Activated CD4-positive, alpha-beta T cell treated with anti-CD3 and anti-CD28 coated beads, Interleukin-2, amount 10 ng/mL, durations not matched to agents 7 days and 5 days (primary cell): ENCODE results near the gene OXGR1. TPM values are rescaled to one million over a fixed set of nuclear protein-coding genes. Genes with fewer than 3 reads are reported as not detected.

ENCODE experiments used
- CTCF ChIA-PET: fragments of 350-600 bp; sonication (Branson Sonifier 250); formaldehyde crosslinking; loops from one replicate; lab custom pipeline; 2021; ENCODE audit warnings: antibody characterized with exemption; lab: Charles Lee
- POLR2A ChIA-PET: fragments of 350-600 bp; sonication (Branson Sonifier 250); formaldehyde crosslinking; loops from one replicate; lab custom pipeline; 2021; ENCODE audit warnings: antibody characterized with exemption; lab: Charles Lee
- DNase-seq: peaks from one replicate; pipeline ENCODE4 v3.0.0-alpha.2; 2020
- H3K27ac Mint-ChIP-seq: one replicate; pipeline ENCODE4 v1.8.0; 2021; ENCODE audit warnings: mild to moderate bottlenecking, moderate library complexity, mixed read lengths
- H3K27me3 Mint-ChIP-seq: one replicate; pipeline ENCODE4 v1.8.0; 2021; ENCODE audit warnings: mixed read lengths
- H3K36me3 Mint-ChIP-seq: one replicate; pipeline ENCODE4 v1.8.0; 2021; ENCODE audit warnings: low read depth, mixed read lengths
- H3K4me1 Mint-ChIP-seq: one replicate; pipeline ENCODE4 v1.8.0; 2021; ENCODE audit warnings: mixed read lengths
- H3K4me3 Mint-ChIP-seq: one replicate; pipeline ENCODE4 v1.8.0; 2021; ENCODE audit warnings: mild to moderate bottlenecking, moderate library complexity, mixed read lengths
- H3K9me3 Mint-ChIP-seq: one replicate; pipeline ENCODE4 v1.8.0; 2021; ENCODE audit warnings: mixed read lengths
- total RNA-seq, 2 experiments: library from RNA; stranded (reverse); gene quantifications; one replicate each; pipeline ENCODE4 v1.2.3, GENCODE V29; 2021

OXGR1 gene
- total RNA-seq, 2 experiments from 2014 or later: not detected

DNA sequence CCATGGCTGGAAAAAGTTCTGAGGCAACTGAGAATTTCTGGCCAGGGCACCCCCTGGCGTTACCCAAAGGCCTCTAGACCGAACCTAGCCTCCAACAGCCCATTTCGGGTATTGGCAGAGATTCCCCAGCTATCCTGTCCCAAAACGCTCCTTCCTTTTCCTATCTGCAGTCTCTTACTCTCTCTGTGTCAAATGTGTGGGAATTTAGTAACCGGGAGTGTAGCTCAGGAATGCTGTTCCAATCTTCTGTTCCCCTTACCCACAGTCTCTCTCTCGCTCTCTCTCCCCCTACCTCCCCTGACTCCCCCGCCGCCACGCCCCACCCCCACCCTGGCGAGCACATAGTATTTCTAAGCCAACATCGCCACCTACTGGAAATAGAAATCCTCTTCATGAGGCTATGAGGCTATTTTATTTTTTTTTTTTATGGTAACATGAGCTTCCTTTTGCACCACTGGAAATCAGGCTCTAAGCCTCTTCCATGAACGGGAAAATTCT, 27.0 kb downstream of the OXGR1 start:
- ChIA-PET CTCF (no interaction called here), POLR2A (no interaction called here)
- DNase-seq: no peak
- no peak overlapping the region for H3K4me3 Mint-ChIP-seq
- no peak overlapping the region for H3K27ac Mint-ChIP-seq
- peaks cover 24% of the 10 kb centered on the region for H3K9me3 Mint-ChIP-seq
- no peaks in the 10 kb centered on the region for H3K27me3 Mint-ChIP-seq
- no peaks in the 10 kb centered on the region for H3K4me1 Mint-ChIP-seq
- no peaks in the 10 kb centered on the region for H3K36me3 Mint-ChIP-seq

- CTCF ChIA-PET: no interaction called here
These were observed 27.7 kb downstream of the OXGR1 start for GRCh38 chr13:96966415-96967102.

GRCh38 chr13:96963786-96964475, 30.3 kb downstream of the OXGR1 start:
- Mint-ChIP-seq H3K27ac (no peak overlapping the region), H3K36me3 (no peaks in the 10 kb centered on the region), H3K4me1 (no peaks in the 10 kb centered on the region), H3K4me3 (no peak overlapping the region), H3K9me3 (peaks cover 12% of the 10 kb centered on the region), H3K27me3 (no peaks in the 10 kb centered on the region)
- DNase-seq: no peak
- CTCF ChIA-PET: interaction anchor here (0.6 kb wide), 2 partner anchors 856 to 973 kb away, joined by 3 read pairs; no protein-coding TSS in a partner anchor
- POLR2A ChIA-PET: no interaction called here

More at GRCh38 chr13:96966415-96967102, 27.7 kb downstream of the OXGR1 start:
- Mint-ChIP-seq H3K27ac (no peak overlapping the region), H3K27me3 (no peaks in the 10 kb centered on the region), H3K4me1 (no peaks in the 10 kb centered on the region), H3K9me3 (peaks cover 21% of the 10 kb centered on the region), H3K4me3 (no peak overlapping the region), H3K36me3 (no peaks in the 10 kb centered on the region)
- POLR2A ChIA-PET: no interaction called here
- DNase-seq: no peak

DNA sequence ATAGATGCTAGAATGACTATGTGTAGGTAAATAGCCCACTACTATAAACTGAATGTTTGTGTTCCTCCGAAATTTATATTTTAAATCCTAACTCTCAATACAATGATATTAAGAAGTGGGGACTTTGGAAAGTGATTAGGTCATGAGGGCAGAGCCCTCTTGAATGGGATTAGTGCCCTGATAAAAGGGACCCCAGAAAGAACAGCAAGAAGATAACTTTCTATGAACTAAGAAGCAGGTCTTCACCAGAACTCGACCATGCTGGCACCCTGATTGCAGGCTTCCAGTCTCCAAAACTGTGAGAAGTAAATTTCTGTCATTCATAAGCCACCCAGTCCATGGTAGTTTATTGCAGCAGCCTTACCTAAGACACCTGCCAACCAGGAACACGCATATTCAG, 33.9 kb downstream of the OXGR1 start:
- no peaks in the 10 kb centered on the region for H3K4me1 Mint-ChIP-seq

GRCh38 chr13:96958286-96958891, 35.9 kb downstream of the OXGR1 start:
- CTCF ChIA-PET: no interaction called here
- POLR2A ChIA-PET: no interaction called here
- H3K27ac Mint-ChIP-seq: no peak overlapping the region
- H3K4me1 Mint-ChIP-seq: no peaks in the 10 kb centered on the region
- no peak overlapping the region for H3K4me3 Mint-ChIP-seq
- H3K36me3 Mint-ChIP-seq: no peaks in the 10 kb centered on the region
- peak; percentile 10 for DNase-seq
- no peaks in the 10 kb centered on the region for H3K9me3 Mint-ChIP-seq
- no peaks in the 10 kb centered on the region for H3K27me3 Mint-ChIP-seq

More for the DNA sequence above, 33.9 kb downstream of the OXGR1 start:
- Mint-ChIP-seq H3K27ac (no peak overlapping the region), H3K36me3 (no peaks in the 10 kb centered on the region), H3K4me3 (no peak overlapping the region), H3K9me3 (no peaks in the 10 kb centered on the region), H3K27me3 (no peaks in the 10 kb centered on the region)
- ChIA-PET POLR2A (no interaction called here), CTCF (no interaction called here)
- no peak for DNase-seq

- no peak overlapping the region for H3K27ac Mint-ChIP-seq
- H3K4me1 Mint-ChIP-seq: no peaks in the 10 kb centered on the region
- H3K9me3 Mint-ChIP-seq: no peaks in the 10 kb centered on the region
- H3K36me3 Mint-ChIP-seq: no peaks in the 10 kb centered on the region
- POLR2A ChIA-PET: no interaction called here
- no peak for DNase-seq
- no peak overlapping the region for H3K4me3 Mint-ChIP-seq
- no peaks in the 10 kb centered on the region for H3K27me3 Mint-ChIP-seq
- CTCF ChIA-PET: no interaction called here
These were observed 41.7 kb downstream of the OXGR1 start for GRCh38 chr13:96952595-96952994.

GRCh38 chr13:96948127-96948526, 46.1 kb downstream of the OXGR1 start:
- DNase-seq: no peak
- CTCF ChIA-PET: no interaction called here
- no peaks in the 10 kb centered on the region for H3K27me3 Mint-ChIP-seq
- no peak overlapping the region for H3K4me3 Mint-ChIP-seq
- no peaks in the 10 kb centered on the region for H3K9me3 Mint-ChIP-seq
- H3K27ac Mint-ChIP-seq: no peak overlapping the region
- H3K4me1 Mint-ChIP-seq: no peaks in the 10 kb centered on the region
- no peaks in the 10 kb centered on the region for H3K36me3 Mint-ChIP-seq
- POLR2A ChIA-PET: no interaction called here

DNA sequence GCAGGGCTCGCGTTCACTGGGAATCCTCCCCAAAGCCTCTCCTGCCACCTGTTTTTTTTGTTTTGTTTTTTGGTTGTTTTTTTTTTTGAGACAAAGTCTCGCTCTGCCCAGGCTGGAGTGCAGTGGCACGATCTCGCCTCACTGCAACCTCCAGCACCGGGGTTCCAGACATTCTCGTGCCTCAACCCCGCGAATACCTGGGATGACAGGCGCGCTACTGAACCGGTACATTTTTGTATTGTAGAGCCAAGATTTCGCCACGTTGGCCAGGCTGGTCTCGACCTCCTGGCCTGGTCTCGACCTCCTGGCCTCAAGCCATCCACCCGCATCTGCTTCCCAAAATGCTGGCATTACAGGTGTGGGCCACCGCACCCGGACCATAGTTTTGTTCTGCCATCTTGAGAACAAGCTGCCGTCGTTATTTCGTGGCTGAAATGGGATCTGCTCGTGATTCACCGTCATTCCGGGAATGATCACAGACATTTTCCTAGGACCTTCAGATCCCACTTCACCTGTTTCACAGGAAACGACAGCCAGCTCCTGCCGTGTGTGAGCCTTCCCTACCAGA, 46.8 kb downstream of the OXGR1 start:
- H3K4me3 Mint-ChIP-seq: no peak overlapping the region
- H3K36me3 Mint-ChIP-seq: no peaks in the 10 kb centered on the region
- CTCF ChIA-PET: no interaction called here
- no peaks in the 10 kb centered on the region for H3K9me3 Mint-ChIP-seq
- no peaks in the 10 kb centered on the region for H3K27me3 Mint-ChIP-seq
- H3K27ac Mint-ChIP-seq: no peak overlapping the region
- POLR2A ChIA-PET: no interaction called here
- H3K4me1 Mint-ChIP-seq: no peaks in the 10 kb centered on the region
- no peak for DNase-seq

DNA sequence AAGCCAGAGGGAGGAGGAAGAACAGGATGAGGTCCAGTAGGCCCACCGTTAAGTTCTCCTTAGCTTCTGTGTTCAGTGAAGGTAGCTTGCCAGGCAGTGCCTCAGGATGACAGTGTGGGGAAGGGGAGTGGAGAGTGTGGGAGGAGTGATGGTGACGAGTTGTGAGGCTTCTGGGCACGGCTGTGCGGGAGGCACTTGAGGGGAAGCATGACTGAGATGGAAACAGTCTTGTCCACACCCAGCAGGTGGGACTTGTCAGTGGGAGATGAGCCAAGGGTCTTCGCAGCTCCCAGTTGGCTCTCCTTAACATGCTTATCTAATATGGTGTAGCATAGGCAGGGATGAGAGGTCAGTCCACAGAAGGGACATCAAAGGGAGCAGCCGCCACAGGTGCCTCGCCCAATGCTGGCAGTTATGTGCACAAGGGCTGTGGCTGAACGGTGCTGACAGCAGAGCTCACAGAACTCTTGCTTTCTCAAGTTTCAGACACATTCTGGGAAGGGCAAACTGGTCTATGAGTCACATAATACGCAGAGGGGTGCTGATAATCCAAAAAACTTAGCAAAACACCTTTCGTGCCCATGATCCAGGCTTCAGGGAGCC, 47.5 kb downstream of the OXGR1 start:
- CTCF ChIA-PET: no interaction called here
- POLR2A ChIA-PET: no interaction called here

GRCh38 chr13:96940961-96941360, 53.3 kb downstream of the OXGR1 start:
- Mint-ChIP-seq H3K27me3 (no peaks in the 10 kb centered on the region), H3K4me1 (no peaks in the 10 kb centered on the region), H3K36me3 (no peaks in the 10 kb centered on the region), H3K9me3 (no peaks in the 10 kb centered on the region), H3K4me3 (no peak overlapping the region), H3K27ac (no peak overlapping the region)
- no peak for DNase-seq
- ChIA-PET CTCF (no interaction called here), POLR2A (no interaction called here)

More for the DNA sequence above, 47.5 kb downstream of the OXGR1 start:
- H3K4me3 Mint-ChIP-seq: no peak overlapping the region
- H3K4me1 Mint-ChIP-seq: no peaks in the 10 kb centered on the region
- no peaks in the 10 kb centered on the region for H3K27me3 Mint-ChIP-seq
- H3K36me3 Mint-ChIP-seq: no peaks in the 10 kb centered on the region
- H3K27ac Mint-ChIP-seq: no peak overlapping the region
- no peak for DNase-seq
- no peaks in the 10 kb centered on the region for H3K9me3 Mint-ChIP-seq

DNA sequence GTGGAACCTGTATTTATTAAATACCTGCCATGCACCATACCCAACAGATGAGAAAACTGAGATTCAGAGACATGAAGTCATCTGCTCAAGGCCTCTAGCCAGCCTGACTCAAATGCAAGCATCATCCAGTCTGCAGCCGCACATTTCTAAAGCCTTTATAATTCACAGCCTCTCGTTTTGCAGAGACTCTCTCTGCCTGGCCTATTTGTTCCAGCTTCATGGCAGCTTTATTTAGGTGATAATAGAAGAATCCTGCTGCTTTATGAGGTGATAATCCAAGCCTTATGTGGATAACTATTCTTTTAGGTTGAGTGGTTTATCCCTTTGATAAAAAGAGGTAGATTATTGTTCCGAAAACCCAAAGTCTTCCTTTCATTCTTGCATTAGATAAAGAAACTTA, 58.4 kb downstream of the OXGR1 start:
- ChIA-PET POLR2A (no interaction called here), CTCF (no interaction called here)
- H3K9me3 Mint-ChIP-seq: no peaks in the 10 kb centered on the region
- no peak overlapping the region for H3K27ac Mint-ChIP-seq
- H3K27me3 Mint-ChIP-seq: no peaks in the 10 kb centered on the region
- no peaks in the 10 kb centered on the region for H3K4me1 Mint-ChIP-seq
- H3K36me3 Mint-ChIP-seq: no peaks in the 10 kb centered on the region
- no peak overlapping the region for H3K4me3 Mint-ChIP-seq
- DNase-seq: no peak
